Stimulated activated CD8-positive, alpha-beta memory T cell treated with anti-CD3 and anti-CD28 coated beads, Interleukin-4, amount 100 ng/mL, for 4 hours (primary cell): ENCODE results near the gene KIF26B.
"Not testable (repeated sequence)": the region's sequence is repeated elsewhere in the genome, so short reads cannot be mapped to it uniquely, and the experiment has no call there.

Experiments used
- DNase-seq, 2 donors: peaks; one replicate each; pipeline ENCODE4 v3.0.0-alpha.2; 2020; ENCODE audit warnings: low read depth in 2 of 2, low spot score in 1 of 2

The KIF26B gene

DNA sequence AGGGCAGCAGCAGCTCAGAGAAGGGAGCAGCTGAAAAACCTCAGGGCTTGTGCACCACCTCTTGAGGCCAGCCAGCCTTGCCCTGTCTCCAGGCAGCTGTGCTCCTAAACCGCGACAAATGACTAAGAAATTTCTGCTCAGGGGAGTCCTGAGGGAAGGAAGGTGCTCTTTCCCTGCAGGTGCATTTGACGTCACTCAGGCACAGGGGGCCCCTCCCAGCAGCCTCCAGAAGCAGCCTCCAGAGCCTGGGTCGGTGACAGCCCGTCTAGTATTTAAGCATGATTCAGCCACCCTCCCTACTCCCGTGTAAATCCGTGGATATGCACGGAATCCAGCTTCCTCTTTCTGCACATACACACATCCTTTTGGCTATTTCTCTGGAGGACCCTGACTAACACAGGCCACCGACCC, 560.5 kb downstream of the KIF26B start:
- DNase-seq = no peak

DNA sequence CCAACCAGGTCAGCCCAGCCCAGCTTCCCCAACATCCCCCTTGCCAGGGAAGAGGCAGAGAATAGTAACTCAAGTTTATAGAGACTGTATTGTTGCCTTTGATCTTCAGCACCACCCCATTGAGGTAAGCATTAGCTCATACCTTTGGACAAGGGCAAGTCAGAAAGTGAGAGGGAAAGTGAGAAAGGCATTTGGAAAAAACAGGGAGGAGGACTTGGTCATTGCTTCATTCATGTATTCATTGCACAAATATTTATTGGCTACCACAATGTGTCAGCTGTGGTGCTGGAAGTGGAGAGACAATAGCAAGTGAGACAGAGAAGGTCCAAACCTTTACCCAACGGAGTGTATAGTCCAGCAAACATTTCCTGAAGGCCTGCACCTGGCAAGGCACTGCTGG, 561.2 kb downstream of the KIF26B start:
- no peak for DNase-seq

DNA sequence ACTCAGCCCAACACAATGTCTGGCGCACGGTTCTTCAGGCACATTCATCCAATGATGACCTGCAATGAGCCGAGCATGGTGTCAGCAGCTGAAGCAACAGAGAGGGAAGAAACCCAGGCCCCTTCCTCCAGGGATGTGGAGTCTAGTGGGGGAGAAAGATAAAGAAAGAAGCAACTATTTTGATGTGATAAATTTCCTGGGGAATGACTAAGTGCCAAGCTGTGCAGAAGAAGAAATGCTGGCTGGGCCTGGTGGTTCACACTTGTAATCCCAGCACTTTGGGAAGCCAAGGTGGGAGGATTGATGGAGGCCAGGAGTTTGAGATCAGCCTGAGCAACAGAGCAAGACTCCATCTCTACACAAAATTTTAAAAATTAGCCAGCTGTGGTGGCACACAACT, 561.8 kb downstream of the KIF26B start:
- DNase-seq = no peak

DNA sequence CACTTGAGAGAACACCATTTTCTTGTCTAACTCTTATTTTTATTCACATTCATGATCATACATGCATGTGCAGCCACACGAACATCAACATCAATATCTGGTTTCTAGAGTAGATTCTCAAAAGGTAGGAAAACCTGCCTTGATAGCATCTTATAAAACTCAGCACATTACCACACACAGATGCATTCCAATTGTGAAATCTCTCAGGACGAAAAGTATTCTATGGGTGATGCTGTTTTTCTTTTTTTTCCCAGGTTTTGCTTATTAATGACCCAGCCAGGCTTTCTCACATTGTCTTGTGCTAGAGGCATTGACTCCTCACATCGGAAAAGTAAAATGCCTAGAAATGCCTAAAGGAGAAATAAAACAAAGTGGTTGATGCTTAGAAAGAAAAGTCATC, 562.8 kb downstream of the KIF26B start:
- no peak for DNase-seq

DNA sequence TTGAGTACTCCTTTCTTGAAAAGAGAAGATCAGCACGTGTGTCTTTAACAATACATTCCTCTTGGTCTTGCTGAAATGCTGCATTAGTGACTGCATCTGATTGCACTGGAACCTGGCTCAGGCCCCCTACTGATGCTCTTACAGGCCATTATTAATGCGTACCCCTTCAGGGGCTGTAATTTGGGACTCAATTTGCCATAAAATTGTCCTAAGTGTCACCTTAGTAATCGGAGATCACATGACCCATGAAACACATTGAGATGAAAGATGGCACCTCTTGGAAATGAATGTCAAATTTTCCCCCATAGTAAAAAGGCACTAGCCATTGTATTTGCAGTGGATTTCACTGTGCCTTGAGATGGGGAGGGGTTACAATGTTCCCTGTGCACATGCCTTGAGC, 563.3 kb downstream of the KIF26B start:
- no peak for DNase-seq

DNA sequence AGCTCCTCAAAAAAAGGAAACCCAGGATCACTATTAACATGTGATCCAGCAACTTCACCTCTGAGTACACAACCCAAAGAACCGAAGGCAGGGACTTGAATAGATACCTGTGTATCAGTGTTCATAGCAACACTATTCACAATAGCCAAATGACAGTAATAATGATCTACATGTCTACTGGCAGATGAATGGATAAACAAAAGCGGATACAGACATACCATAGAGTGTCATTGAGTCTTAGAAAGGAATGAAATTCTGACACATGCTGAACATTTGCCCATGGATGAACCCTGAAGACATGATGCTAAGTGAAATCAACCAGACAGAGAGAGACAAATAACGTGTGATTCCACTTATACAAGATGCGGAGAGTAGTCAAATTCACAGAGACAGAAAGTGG, 564.2 kb downstream of the KIF26B start:
- no peak for DNase-seq

DNA sequence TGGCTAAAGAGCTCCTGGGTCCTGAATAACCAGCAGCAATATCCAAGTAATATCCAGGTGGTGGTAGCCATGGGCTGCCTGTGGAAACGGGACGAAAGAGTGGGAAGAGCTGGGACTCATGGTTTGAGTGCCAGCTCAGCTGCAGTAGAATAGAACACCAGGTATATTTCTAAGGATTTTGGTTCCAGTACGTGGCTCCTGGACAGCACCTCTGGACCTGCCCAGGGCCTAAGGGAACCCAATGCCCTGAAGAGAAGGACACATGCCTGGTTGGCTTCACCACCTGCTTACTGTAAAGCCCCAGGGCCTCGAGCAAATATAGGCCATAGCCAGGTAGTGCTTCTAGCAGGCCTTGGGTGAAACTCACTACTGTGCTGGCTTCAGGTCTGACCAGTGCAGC, 566.7 kb downstream of the KIF26B start:
- no peak for DNase-seq

DNA sequence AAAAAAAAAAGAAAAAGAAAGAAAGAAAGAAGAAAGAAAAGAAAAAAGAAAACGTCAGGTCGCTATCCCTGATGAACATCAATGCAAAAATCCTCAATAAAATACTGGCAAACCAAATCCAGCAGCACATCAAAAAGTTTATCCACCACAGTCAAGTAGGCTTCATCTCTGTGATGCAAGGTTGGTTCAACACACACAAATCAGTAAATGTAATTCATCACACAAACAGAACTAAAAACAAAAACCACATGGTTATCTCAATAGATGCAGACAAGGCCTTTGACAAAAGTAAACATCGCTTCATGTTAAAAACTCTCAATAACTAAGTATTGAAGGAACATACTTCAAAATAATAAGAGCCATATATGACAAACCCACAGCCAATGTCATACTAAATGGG, 573.2 kb downstream of the KIF26B start:
- DNase-seq = not testable (repeated sequence)

DNA sequence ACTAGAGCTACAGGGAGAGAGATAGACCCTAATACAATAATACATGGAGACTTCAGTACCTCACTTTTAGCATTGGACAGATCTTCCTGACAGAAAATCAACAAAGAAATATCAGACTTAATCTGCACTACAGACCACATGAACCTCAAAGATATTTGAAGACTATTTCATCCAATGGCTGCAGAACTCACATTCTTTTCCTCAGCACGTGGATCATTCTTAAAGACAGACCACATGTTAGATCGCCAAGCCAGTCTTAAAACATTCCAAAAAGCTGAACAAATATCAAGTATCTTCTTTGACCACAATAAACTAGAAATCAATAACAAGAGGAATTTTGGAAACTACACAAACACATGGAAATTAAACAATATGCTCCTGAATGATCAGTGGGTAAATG, 576.0 kb downstream of the KIF26B start:
- no peak for DNase-seq

DNA sequence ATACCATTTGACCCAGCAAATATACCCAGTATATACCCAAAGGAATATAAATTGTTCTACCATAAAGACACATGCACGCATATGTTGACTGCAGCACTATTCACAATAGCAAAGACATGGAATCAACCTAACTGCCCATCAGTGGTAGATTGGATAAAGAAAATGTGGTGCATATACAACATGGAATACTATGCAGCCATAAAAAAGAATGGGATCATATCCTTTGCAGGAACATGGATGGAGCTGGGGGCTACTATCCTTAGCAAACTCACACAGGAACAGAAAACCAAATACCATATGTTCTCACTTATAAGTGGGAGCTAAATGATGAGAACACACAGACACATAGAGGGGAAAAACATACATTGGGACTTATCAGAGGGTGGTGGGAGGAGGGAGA, 585.6 kb downstream of the KIF26B start:
- not testable (repeated sequence) for DNase-seq

DNA sequence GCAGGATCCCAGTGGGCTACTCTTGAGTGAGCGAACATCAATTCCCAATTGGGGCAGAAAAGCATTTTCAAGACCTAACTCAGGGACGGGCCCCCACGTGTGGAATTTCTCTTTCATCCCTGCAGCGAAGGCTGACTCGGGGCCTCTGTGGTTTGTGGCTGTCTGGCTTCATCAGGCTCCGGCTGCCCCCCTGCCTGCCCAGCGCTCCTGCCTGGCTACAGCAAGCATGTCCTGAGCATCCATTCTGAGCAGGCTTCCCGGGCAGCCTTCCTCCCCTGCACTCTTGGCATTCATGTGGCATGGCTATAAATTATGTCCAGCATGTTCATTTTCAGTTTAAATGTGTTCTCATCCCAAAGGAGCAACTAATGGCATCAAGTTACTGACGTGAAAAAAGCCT, 588.1 kb downstream of the KIF26B start:
- no peak for DNase-seq

DNA sequence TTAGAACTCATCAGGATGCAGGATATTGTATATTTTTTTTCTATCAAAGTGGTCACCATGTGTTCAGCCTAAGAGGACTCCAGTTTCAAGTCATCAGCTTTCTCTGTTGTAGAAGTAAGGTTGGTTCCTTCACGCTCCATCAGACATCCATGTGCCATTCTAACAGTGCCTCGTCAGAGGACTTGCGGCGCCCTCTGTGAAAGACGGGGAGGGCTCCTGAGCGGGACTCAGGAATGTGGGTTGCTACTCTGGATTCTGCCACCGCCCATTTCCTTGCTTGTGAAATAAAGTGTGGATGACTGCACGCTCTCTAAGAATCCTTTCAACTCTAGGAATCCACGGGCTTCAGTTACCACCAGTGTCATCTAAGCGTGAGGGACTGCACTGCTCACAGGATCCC, 593.5 kb downstream of the KIF26B start:
- DNase-seq = no peak

DNA sequence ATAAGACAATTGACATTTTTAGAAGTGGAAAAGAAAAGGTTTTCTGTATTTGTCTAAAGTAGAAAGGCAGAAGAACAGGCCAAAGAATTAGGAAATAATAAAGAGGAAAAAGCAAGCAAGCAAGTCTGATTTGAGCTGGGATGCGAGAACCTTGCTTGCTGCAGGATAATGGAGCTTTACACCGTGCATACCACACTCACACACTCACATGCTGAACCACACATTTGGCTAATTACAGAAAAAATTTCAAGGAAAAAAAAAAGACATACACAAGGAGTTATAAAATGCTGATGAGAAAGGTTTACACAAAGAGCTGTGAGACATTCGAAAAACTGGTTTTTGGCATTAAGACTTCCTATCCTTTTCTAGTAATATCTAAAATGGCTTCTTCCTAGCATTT, 593.9 kb downstream of the KIF26B start:
- no peak for DNase-seq

DNA sequence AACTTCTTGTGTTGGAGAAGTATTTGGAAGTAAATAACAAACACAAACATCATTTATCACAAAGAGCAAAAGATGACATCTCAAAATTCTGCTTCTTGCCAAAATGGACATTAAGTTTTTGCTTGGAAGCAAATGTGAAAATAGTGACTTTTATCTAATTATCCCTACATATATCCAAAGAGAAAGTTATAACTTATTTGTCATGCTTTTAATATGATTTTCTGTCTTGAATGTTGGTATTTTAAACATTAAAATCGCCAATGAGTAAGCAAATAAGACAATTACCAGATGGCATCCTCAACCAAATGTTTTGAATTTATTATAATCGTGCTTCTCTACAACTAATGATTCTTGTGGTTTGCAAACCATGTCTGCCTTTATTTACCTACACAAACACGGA, 594.3 kb downstream of the KIF26B start:
- no peak for DNase-seq

DNA sequence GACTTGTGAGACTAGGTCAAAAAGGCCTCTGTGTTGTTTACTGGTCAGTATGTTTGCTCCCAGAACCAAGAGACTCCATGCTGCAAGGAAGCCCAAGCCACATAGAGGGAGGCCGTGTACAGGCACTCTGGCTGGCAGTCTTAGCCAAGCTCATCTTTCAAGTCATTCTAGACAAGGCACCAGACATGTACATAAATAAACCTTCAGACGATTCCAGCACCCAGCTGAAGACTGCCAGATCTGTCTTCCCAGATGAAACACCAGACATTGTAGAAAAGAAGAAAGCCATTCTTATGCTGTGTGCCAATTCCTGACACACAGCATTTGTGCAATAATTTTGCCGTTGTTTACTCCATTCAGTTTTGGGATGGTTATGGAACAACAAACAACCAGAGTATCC, 595.5 kb downstream of the KIF26B start:
- no peak for DNase-seq

DNA sequence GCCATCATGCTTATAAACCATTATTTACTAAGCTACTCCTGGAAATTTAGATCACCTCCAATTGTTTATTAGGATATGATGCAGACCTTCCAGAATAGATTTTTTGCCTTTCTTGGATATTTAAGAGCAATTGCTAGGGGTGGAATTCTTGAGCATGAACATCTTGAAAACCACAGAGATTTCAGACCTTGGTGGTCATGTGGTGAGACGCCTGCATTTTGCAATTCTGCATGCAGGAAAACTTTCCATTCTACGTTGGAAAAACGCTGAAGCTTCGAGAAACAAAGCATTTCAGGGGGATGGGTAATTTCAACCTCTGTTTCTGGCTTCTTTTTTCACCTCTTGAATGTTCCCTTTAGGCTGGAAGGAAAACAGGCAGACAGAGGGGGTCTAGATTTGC, 596.3 kb downstream of the KIF26B start:
- DNase-seq = no peak

DNA sequence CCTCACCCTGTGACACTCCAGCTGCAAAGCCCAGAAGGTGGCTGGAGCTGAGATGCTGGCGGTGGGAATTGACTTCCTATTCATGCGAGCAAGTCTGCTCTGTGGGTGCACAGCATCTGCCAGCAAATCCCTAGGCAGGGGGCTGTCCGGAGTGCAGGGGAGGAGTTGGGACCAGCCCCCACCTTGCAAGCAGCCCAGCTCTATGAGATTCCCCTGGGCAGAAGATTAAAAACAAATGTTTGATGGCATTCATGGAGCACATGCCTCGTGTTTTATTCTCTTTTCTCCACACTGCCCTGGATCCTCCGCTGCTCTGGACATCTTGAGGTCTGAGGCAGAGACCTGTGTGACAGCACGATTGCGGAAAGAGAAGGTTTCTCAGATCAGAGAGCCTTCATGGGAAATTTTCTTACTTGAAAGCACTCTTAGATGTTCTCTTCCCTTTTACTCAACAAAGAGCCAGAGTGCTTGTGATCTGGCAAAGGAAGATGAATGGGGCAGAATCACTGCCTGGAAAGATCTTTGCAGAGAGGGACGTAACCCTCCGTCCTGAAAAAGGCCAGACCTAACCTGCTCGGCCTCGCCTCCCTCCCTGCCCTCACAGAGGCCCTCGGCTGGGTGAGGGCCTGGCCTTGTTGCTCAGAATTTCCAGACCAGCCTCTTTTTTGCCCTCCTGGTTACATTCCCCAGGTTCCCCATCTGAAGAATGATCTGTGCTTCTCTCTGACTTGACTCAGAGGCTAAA, 597.1 kb downstream of the KIF26B start:
- no peak for DNase-seq

DNA sequence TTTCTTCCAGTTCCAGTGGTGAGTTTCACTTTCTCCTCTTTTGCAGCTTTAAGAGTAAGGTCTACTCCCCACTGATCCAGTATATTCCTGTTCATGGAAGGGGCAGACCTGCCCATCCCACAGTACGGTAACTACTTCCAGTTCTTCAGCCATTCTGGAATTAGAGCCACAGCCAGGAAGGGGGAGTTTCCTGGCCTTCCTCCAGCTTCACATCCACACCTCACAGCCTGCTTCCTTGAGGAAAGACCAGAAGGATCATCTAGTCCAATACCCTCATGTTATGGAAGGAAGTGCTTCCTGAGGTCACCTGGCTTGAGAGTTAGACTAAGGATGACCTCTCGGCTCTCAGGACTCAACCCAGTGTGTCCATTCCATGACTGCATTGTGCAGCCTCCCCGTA, 597.8 kb downstream of the KIF26B start:
- no peak for DNase-seq

DNA sequence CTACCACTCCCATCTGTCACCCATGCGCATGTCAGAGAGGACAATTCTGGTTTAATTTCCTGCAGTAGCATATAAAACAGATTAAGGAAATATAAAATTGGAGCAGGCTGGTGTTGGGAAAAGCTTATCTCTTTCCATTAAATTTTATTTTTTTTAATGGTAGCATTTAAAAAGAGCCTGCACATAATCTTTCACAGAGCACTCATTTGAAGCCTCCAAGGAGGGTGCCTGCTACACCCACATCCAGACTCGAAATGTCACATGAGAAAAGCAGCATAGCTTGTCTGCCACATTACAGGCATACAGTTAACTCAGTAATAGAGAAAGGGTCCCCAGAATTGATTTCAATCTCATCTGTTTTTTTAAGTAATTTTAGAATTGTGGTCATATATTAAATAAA, 599.0 kb downstream of the KIF26B start:
- DNase-seq = no peak

DNA sequence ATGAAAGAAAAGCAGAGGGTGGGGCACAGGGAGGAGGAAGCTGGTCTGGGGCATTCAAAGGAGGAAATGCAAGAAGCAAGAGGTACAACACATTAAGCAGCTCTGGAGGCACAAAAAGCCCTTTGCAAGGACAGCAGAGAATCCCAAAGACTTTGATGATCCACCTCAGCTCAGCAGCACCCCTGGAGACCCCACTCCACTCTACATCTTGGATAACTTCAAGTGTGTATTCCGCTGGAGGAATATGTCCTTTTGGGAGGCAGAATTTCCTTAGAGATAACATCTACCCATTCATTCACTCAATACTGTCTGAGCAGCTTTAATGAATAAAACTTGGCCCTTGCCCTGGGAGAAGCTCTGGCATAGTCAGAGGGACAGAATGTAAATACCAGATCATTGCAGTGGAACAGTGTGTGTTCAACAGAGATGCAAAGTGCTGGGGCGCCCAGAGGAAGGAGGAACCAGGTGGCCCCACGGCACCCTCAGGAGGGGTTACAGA, 599.7 kb downstream of the KIF26B start:
- DNase-seq = no peak
